HUES6 (cell line): ENCODE results near the gene MUC5AC.

Experiments used
- H3K27ac ChIP-seq: 2 replicates; pipeline ENCODE4 v1.7.0; 2013; ENCODE audit warnings: low read depth, mild to moderate bottlenecking, low read length, inconsistent platforms
- H3K27me3 ChIP-seq: 2 replicates; pipeline ENCODE4 v1.6.1; 2013; ENCODE audit warnings: low read length; ENCODE audit not compliant: control insufficient read depth, insufficient read depth
- H3K36me3 ChIP-seq: 2 replicates; pipeline ENCODE4 v1.6.1; 2013; ENCODE audit warnings: low read length; ENCODE audit not compliant: control insufficient read depth, insufficient read depth
- H3K4me1 ChIP-seq: 2 replicates; pipeline ENCODE4 v1.6.1; 2013; ENCODE audit warnings: low read length; ENCODE audit not compliant: control insufficient read depth, insufficient read depth
- H3K4me3 ChIP-seq: 2 replicates; pipeline ENCODE4 v1.5.1; 2013; ENCODE audit warnings: low read depth, low read length
- H3K9ac ChIP-seq: one replicate; pipeline ENCODE4 v1.6.1; 2013; ENCODE audit warnings: mild to moderate bottlenecking, low read length
- H3K9me3 ChIP-seq: 2 replicates; pipeline ENCODE4 v1.6.1; 2013; ENCODE audit warnings: low read depth, low read length; ENCODE audit not compliant: control insufficient read depth, insufficient read depth

Gene MUC5AC

DNA sequence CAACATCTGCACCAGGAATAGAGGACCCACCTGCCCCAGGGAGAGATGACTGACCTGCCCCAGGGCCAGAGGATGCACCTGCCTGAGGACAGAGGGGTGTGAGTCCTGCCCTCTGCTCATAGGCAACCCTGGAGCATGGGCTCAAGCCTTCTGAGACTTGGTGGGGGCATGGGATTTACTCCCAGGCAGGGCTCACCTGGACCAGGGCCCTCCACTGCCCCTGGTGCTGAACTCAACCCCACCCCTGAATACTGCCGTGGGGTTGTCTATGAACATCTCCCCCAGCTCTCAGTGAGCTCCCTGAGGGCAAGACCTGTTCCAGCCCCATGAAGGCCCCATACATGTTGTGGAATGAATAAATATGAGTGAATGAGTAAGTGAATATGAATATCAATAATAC lies 33.8 kb upstream of the MUC5AC start:
- peaks cover 7% of the 10 kb centered on the region; the same call in 1 of the 2 replicates for H3K27me3 ChIP-seq
- no peak overlapping the region for H3K9ac ChIP-seq
- H3K36me3 ChIP-seq, result no peaks in the 10 kb centered on the region
- H3K4me1 ChIP-seq, result no peaks in the 10 kb centered on the region
- H3K4me3 ChIP-seq, result no peak overlapping the region
- H3K9me3 ChIP-seq, result peaks cover 3% of the 10 kb centered on the region; the same call in 1 of the 2 replicates
- no peak overlapping the region for H3K27ac ChIP-seq

DNA sequence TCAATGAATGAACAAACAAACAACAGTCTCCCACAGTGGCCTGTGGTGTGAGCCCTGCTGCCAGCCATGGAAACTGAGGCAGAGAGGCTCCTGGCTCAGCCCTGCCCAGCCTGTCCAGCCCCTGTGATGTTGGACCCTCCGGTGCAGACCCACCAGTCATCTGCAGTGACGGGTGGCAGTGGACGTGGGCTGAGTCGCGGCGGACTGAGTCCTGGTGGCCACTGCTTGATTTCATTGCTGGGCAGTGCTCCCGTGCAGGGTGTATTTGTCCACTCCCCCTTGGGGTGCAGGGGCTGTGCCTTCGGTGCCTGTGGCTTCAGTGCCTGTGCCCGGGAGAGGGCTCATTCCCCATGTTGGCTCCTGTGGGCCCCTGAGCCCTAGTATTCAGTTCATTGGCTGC lies 31.9 kb upstream of the MUC5AC start:
- Histone ChIP-seq H3K27ac (no peak overlapping the region), H3K4me3 (no peak overlapping the region), H3K9ac (no peak overlapping the region), H3K9me3 (peaks cover 3% of the 10 kb centered on the region; the same call in 1 of the 2 replicates), H3K4me1 (peaks cover 6% of the 10 kb centered on the region), H3K36me3 (no peaks in the 10 kb centered on the region), H3K27me3 (peaks cover 7% of the 10 kb centered on the region; the same call in 1 of the 2 replicates)

DNA sequence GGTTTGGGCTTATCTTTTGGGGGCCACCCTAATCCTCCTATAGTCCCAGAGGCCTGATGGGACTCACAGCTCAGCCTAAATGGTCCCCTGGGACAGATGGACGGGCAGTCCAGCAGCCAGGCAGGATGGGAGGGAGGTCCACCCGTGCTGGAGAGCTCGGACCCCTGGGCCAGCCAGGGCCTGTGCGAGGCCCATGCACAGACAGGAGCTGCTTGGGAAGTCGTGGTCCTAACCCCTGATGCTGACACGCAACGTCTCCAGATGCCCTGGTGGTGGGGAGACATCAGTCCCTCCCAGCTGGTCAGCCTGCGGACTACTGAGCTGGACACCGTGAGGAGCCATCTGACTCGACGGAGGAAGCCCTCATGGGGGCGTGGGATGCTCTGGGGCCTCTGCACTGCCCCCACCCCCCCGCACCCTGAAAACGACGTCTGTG lies 31.2 kb upstream of the MUC5AC start:
- H3K27me3 ChIP-seq, result peaks cover 7% of the 10 kb centered on the region; the same call in 1 of the 2 replicates
- peaks cover 3% of the 10 kb centered on the region; the same call in 1 of the 2 replicates for H3K9me3 ChIP-seq
- no peaks in the 10 kb centered on the region for H3K36me3 ChIP-seq
- H3K27ac ChIP-seq, result no peak overlapping the region
- H3K4me3 ChIP-seq, result no peak overlapping the region
- no peak overlapping the region for H3K9ac ChIP-seq
- H3K4me1 ChIP-seq, result peaks cover 6% of the 10 kb centered on the region

DNA sequence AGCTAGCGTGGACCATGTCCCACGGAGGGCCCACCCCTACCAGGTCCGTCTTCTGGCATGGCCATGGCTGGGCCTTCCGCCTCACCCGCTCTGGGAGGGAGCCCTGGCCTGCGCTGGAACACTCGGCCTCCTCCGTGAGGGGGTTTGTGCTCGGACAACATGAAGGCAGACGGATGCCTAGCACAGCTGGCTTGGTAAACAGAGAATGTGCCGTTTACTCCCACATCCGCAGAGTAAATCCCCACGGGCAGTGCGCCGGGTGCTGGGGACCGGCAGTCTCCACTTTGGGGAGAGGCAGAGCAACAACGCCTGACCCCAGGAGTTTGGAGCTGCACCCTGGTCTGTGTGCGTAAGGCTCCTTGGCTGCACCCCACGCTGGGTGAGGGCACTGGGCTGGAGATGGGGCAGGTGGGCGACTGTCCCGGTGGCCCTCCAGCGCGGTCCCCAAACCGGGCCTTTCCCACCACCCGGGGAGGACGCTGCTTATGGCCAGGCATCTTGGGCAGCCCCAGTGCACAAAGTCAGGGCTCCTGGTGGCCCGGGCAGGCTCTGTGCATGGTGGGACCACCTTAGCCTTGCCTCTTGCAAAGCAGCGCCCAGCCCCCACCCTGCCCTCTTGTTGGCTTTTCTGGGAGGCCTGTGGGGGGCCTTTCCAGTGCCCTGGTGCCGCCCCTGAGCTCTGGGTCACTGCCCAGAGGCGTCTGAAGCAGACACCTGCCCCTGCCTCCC lies 30.7 kb upstream of the MUC5AC start:
- Histone ChIP-seq H3K27me3 (peaks cover 7% of the 10 kb centered on the region; the same call in 1 of the 2 replicates), H3K9ac (no peak overlapping the region), H3K36me3 (no peaks in the 10 kb centered on the region), H3K9me3 (peaks cover 3% of the 10 kb centered on the region; the same call in 1 of the 2 replicates), H3K4me1 (peaks cover 6% of the 10 kb centered on the region), H3K4me3 (no peak overlapping the region), H3K27ac (no peak overlapping the region)

DNA sequence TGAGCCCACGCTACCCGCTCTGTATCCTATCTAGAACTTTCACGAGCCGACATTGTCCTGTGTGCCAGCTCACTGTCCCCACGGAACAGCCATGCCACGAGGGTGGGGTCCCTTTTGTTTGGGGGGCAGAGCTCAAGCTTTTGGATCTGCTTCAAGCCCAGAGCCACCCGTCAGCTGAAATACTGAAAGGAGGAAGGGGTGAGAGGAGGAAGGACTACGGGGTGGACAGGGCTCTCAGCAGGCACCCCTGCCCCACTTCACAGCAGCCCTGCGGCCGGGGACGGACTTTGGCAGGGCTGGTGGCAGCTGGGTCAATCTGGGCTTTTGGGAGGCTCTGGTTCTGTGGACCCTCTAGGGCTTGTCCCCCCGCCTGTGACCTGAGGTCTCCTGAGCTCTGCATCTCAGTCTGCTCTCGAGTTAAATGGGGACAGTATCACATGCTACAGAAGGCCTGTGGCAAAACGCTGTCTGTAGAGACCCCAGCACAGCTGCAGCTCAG lies 30.0 kb upstream of the MUC5AC start:
- no peaks in the 10 kb centered on the region for H3K36me3 ChIP-seq
- peaks cover 3% of the 10 kb centered on the region; the same call in 1 of the 2 replicates for H3K9me3 ChIP-seq
- peaks cover 7% of the 10 kb centered on the region; the same call in 1 of the 2 replicates for H3K27me3 ChIP-seq
- no peak overlapping the region for H3K4me3 ChIP-seq
- peaks cover 6% of the 10 kb centered on the region for H3K4me1 ChIP-seq
- no peak overlapping the region for H3K27ac ChIP-seq
- no peak overlapping the region for H3K9ac ChIP-seq

GRCh38 chr11:1128311-1129142 lies 29.2 kb upstream of the MUC5AC start:
- Histone ChIP-seq H3K9me3 (peaks cover 5% of the 10 kb centered on the region), H3K9ac (no peak overlapping the region), H3K27me3 (peaks cover 1% of the 10 kb centered on the region; the same call in 1 of the 2 replicates), H3K4me3 (no peak overlapping the region), H3K36me3 (no peaks in the 10 kb centered on the region), H3K4me1 (peaks cover 6% of the 10 kb centered on the region), H3K27ac (no peak overlapping the region; the same call in 1 of the 2 replicates)

DNA sequence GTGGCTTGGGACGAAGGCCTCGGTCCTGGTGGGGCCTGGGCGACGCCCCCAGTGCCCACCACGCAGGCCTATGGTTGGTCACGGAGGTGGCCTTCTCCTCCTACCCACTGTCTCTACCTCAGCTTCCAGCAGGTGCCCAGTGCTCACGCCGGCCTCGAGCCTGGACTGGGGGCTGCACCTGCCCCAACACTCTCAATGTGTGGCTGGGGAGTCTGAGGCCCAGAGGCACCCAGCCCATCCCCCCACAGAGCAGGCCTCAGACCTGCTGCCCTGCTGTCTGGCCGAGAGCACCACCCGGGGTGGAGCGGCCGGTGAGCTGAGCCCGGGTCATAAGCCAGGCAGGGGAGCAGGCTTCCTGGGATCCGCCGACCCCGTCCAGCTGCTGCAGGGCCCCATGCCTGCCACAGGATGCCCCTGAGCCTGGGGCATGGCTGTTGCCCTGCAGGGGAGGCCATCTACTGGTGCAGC lies 28.6 kb upstream of the MUC5AC start:
- Histone ChIP-seq H3K4me3 (no peak overlapping the region), H3K4me1 (peaks cover 6% of the 10 kb centered on the region), H3K9ac (no peak overlapping the region), H3K9me3 (peaks cover 10% of the 10 kb centered on the region), H3K36me3 (no peaks in the 10 kb centered on the region), H3K27ac (no peak overlapping the region; the same call in 1 of the 2 replicates), H3K27me3 (no peaks in the 10 kb centered on the region)

GRCh38 chr11:1129611-1130160 lies 28.1 kb upstream of the MUC5AC start:
- H3K4me3 ChIP-seq, result no peak overlapping the region
- H3K27me3 ChIP-seq, result no peaks in the 10 kb centered on the region
- peaks cover 9% of the 10 kb centered on the region for H3K9me3 ChIP-seq
- no peak overlapping the region for H3K9ac ChIP-seq
- H3K27ac ChIP-seq, result no peak overlapping the region
- no peaks in the 10 kb centered on the region for H3K36me3 ChIP-seq
- peaks cover 6% of the 10 kb centered on the region for H3K4me1 ChIP-seq

GRCh38 chr11:1130276-1131032 lies 27.3 kb upstream of the MUC5AC start:
- Histone ChIP-seq H3K27ac (no peak overlapping the region), H3K27me3 (no peaks in the 10 kb centered on the region), H3K9me3 (peaks cover 15% of the 10 kb centered on the region), H3K9ac (no peak overlapping the region), H3K4me3 (no peak overlapping the region), H3K36me3 (no peaks in the 10 kb centered on the region), H3K4me1 (peaks cover 6% of the 10 kb centered on the region)
